GM10847 (cell line): ENCODE data around the gene PFN3.

Source experiments
- POLR2A ChIP-seq: IDR thresholded peaks from 2 replicates; pipeline ENCODE4 v1.6.1; 2011; ENCODE audit not compliant: insufficient read length; ENCODE audit errors: extremely low read depth

Gene PFN3

GRCh38 chr5:177392765-177393164, 7.7 kb downstream of the PFN3 start:
- TF ChIP-seq POLR2A, result no peak

- TF ChIP-seq POLR2A, result no peak
Measured at GRCh38 chr5:177390363-177391300, 9.8 kb downstream of the PFN3 start.

- TF ChIP-seq POLR2A, result no peak
Measured at GRCh38 chr5:177389241-177390169, 11.0 kb downstream of the PFN3 start.

GRCh38 chr5:177388521-177389052, 11.9 kb downstream of the PFN3 start:
- no peak for TF ChIP-seq POLR2A

- no peak for TF ChIP-seq POLR2A
Measured at GRCh38 chr5:177387405-177387804, 13.1 kb downstream of the PFN3 start.

- TF ChIP-seq POLR2A, result no peak
Measured at GRCh38 chr5:177386542-177386941, 13.9 kb downstream of the PFN3 start.

GRCh38 chr5:177385720-177386119, 14.7 kb downstream of the PFN3 start:
- no peak for TF ChIP-seq POLR2A

- no peak for TF ChIP-seq POLR2A
Measured at GRCh38 chr5:177384134-177384533, 16.3 kb downstream of the PFN3 start, which contains the start of gene SLC34A1. TSS of gene SLC34A1 (plus strand) at chr5:177384434. CDS start at chr5:177385742, 1,308 bp downstream.

- no peak for TF ChIP-seq POLR2A
Measured at GRCh38 chr5:177383181-177383580, 17.3 kb downstream of the PFN3 start.

GRCh38 chr5:177382423-177383029, 17.9 kb downstream of the PFN3 start:
- TF ChIP-seq POLR2A, result no peak

- TF ChIP-seq POLR2A, result no peak
Measured at GRCh38 chr5:177380805-177381126, 19.7 kb downstream of the PFN3 start.

GRCh38 chr5:177378884-177379883, 21.3 kb downstream of the PFN3 start:
- TF ChIP-seq POLR2A, result no peak

- TF ChIP-seq POLR2A, result no peak
Measured at GRCh38 chr5:177377851-177378776, 22.3 kb downstream of the PFN3 start.

- TF ChIP-seq POLR2A, result no peak
Measured at GRCh38 chr5:177376107-177376506, 24.4 kb downstream of the PFN3 start.
